Measurements from ENCODE around the gene NKIRAS1. TPM values are rescaled to one million over a fixed set of nuclear protein-coding genes. Genes with fewer than 3 reads are reported as not detected.

Gene NKIRAS1
- total RNA-seq, 1 experiment from 2014 or later = 12.0 TPM

GRCh38 chr3:23956701-23957100 is 39.9 kb upstream of the NKIRAS1 start:
- Histone ChIP-seq H3K27me3 (ENCODE audit: insufficient read depth, low read length) (no peaks in the 10 kb centered on the region), H4K20me1 (ENCODE audit: insufficient read depth) (peaks cover 12% of the 10 kb centered on the region; the same call in 1 of the 2 replicates), H3K9me2 (ENCODE audit: insufficient read depth) (no peaks in the 10 kb centered on the region), H3K27ac (ENCODE audit: low read depth, low read length) (no peak overlapping the region), H3K9me3 (ENCODE audit: control insufficient read depth in 1 of 2, insufficient read depth in 1 of 2, low read depth in 1 of 2, low read length in 2 of 2) (no peaks in the 10 kb centered on the region), H3K79me2 (ENCODE audit: insufficient read depth, low read length) (peaks cover 64% of the 10 kb centered on the region), H3K4me3 (replicated peaks in 1 of 2; ENCODE audit: low read depth in 1 of 2, low read length in 2 of 2) (no peak overlapping the region), H3K36me3 (ENCODE audit: control insufficient read depth in 1 of 2, insufficient read depth in 2 of 2, low read length in 2 of 2) (peaks cover 12 to 13% of the 10 kb centered on the region in 2 experiments; a peak in 3 of 4 replicates), H3K9ac (ENCODE audit: low read length) (no peak overlapping the region), H3K4me1 (ENCODE audit: control insufficient read depth in 1 of 2, insufficient read depth in 2 of 2, low read length in 2 of 2) (peaks cover 20 to 35% of the 10 kb centered on the region in 2 experiments), H3K4me2 (ENCODE audit: low read length) (no peak overlapping the region), H2AFZ (ENCODE audit: low read depth, low read length, poor library complexity, severe bottlenecking) (no peak overlapping the region)
- intact Hi-C loops (cut with micrococcal nuclease) = no loop called here
- BruUV-seq (replicated peaks) = no TSS peak
- no peak for DNase-seq (ENCODE audit: low read depth, low spot score)
- RAD21 ChIA-PET (ENCODE audit: low non-redundant PET in 1 of 2, low total read pairs in 2 of 2, uncharacterized antibody in 2 of 2, unreplicated experiment in 2 of 2) = no interaction called here
- TF ChIP-seq CTCF (IDR thresholded peaks at IDR 0.05 in 2 of 3, conservative IDR thresholded peaks at IDR 0.05 in 1 of 3; ENCODE audit: borderline replicate concordance in 1 of 3, insufficient read depth in 1 of 3, low read depth in 2 of 3, low read length in 2 of 3) (no peak), SP1 (IDR thresholded peaks at IDR 0.05; ENCODE audit: low read depth) (no peak), CBX3 (IDR thresholded peaks at IDR 0.05; ENCODE audit: low read depth) (no peak), POLR2A (IDR thresholded peaks at IDR 0.05; ENCODE audit: borderline replicate concordance, extremely low read depth, insufficient read depth, insufficient read length) (no peak), RAD21 (IDR thresholded peaks at IDR 0.05; ENCODE audit: low read depth) (no peak), ELF1 (IDR thresholded peaks at IDR 0.05; ENCODE audit: borderline replicate concordance, low read depth) (no peak), POLR2AphosphoS5 (IDR thresholded peaks at IDR 0.05; ENCODE audit: low read depth, low read length) (no peak), ZFX (IDR thresholded peaks at IDR 0.05) (no peak), EZH2phosphoT487 (IDR thresholded peaks at IDR 0.05; ENCODE audit: borderline replicate concordance) (no peak), REST (IDR thresholded peaks at IDR 0.05; ENCODE audit: low read depth) (no peak), JUND (IDR thresholded peaks at IDR 0.05) (no peak)
- CTCF ChIA-PET = no interaction called here
- POLR2A ChIA-PET = interaction anchor here (1.0 to 1.2 kb wide), 2 partner anchors 8 to 11 kb away, joined by 3 to 4 read pairs; no protein-coding TSS in a partner anchor
- ATAC-seq = no peak

Data from HCT116 (cell line).